SKM-1 (cell line): ENCODE measurements around the gene PRR5.

ENCODE experiments used
- DNase-seq: peaks from one replicate; lab custom pipeline; 2025; ENCODE audit not compliant: unreplicated experiment; lab: John Stamatoyannopoulos, UW

The PRR5 gene

GRCh38 chr22:44782363-44782963 lies 80.5 kb downstream of the PRR5 start:
- DNase-seq = no peak

- DNase-seq = no peak
Observed at GRCh38 chr22:44783091-44783490, 81.1 kb downstream of the PRR5 start.

GRCh38 chr22:44783581-44783980 lies 81.6 kb downstream of the PRR5 start:
- no peak for DNase-seq

- DNase-seq = no peak
Observed at GRCh38 chr22:44786136-44786535, 84.1 kb downstream of the PRR5 start.

- no peak for DNase-seq
Observed at GRCh38 chr22:44786610-44787009, 84.6 kb downstream of the PRR5 start.
